IMR-90 (cell line): ENCODE measurements around the gene EXOC4. TPM values are rescaled to one million over a fixed set of nuclear protein-coding genes. Genes with fewer than 3 reads are reported as not detected.
A peak's percentile ranks its signal among the peaks of the same experiment; 100 is the strongest.

Source experiments
- ATAC-seq: fragments of 200-7000 bp; cut with Tn5 transposase; 2 replicates; pipeline ENCODE4 v1.9.1; 2020; ENCODE audit warnings: low read depth, mild to moderate bottlenecking, moderate library complexity
- BruUV-seq: library from RNA; stranded (reverse); fragments of 400-500 nt; replicated peaks from 2 replicates; lab custom pipeline; 2021; lab: Mats Ljungman, UMichigan
- CTCF ChIA-PET: fragments of 300-600 bp; formaldehyde crosslinking; extraction: SDS; loops from one replicate; lab custom pipeline; 2021; ENCODE audit warnings: antibody characterized with exemption; lab: Yijun Ruan, JAX
- POLR2A ChIA-PET: fragments of 300-600 bp; sonication (Branson Sonifier 250); formaldehyde crosslinking; loops from one replicate; lab custom pipeline; 2022; ENCODE audit warnings: antibody characterized with exemption; ENCODE audit not compliant: unreplicated experiment; lab: Charles Lee
- DNase-seq: peaks from one replicate; pipeline ENCODE4 v3.0.0; 2013
- H2AFZ ChIP-seq: replicated peaks from 2 replicates; pipeline ENCODE3; 2013; ENCODE audit warnings: low read length, mild to moderate bottlenecking; ENCODE audit not compliant: poor library complexity
- H2AK5ac ChIP-seq: 2 replicates; pipeline ENCODE4 v1.6.1; 2013; ENCODE audit warnings: low read depth, low read length, inconsistent platforms
- H2AK9ac ChIP-seq: replicated peaks from 2 replicates; pipeline ENCODE3; 2013; ENCODE audit warnings: mild to moderate bottlenecking, low read depth, low read length, moderate library complexity; ENCODE audit not compliant: poor library complexity
- H2BK120ac ChIP-seq: 2 replicates; pipeline ENCODE4 v1.6.1; 2013; ENCODE audit warnings: low read depth, low read length, inconsistent platforms
- H2BK15ac ChIP-seq: 3 replicates; pipeline ENCODE4 v1.6.1; 2013; ENCODE audit warnings: low read depth, low read length, inconsistent platforms
- H2BK20ac ChIP-seq: 2 replicates; pipeline ENCODE4 v1.6.1; 2013; ENCODE audit warnings: low read depth, mild to moderate bottlenecking, inconsistent platforms, low read length, moderate library complexity
- H2BK5ac ChIP-seq: 2 replicates; pipeline ENCODE4 v1.6.1; 2013; ENCODE audit warnings: mild to moderate bottlenecking, low read depth, low read length, inconsistent platforms; ENCODE audit not compliant: poor library complexity, severe bottlenecking
- H3K14ac ChIP-seq: replicated peaks from 2 replicates; pipeline ENCODE4 v1.6.1; 2013; ENCODE audit warnings: low read depth, low read length, inconsistent platforms
- H3K18ac ChIP-seq: 2 replicates; pipeline ENCODE4 v1.6.1; 2013; ENCODE audit warnings: low read depth, low read length, control low read depth
- H3K23ac ChIP-seq: 2 replicates; pipeline ENCODE4 v1.6.1; 2013; ENCODE audit warnings: low read depth, low read length, inconsistent platforms
- H3K27ac ChIP-seq: 2 replicates; pipeline ENCODE4 v1.5.1; 2013; ENCODE audit warnings: mild to moderate bottlenecking, control low read depth, low read length; ENCODE audit not compliant: insufficient read depth
- H3K27me3 ChIP-seq: 2 replicates; pipeline ENCODE4 v1.6.1; 2013; ENCODE audit warnings: low read length; ENCODE audit not compliant: control insufficient read depth, insufficient read depth
- H3K36me3 ChIP-seq: 2 replicates; pipeline ENCODE4 v1.6.1; 2013; ENCODE audit warnings: low read length, mixed read lengths; ENCODE audit not compliant: control insufficient read depth, insufficient read depth
- H3K4ac ChIP-seq: 2 replicates; pipeline ENCODE4 v1.6.1; 2013; ENCODE audit warnings: low read depth, low read length, inconsistent platforms
- H3K4me1 ChIP-seq: 2 replicates; pipeline ENCODE4 v1.6.1; 2013; ENCODE audit warnings: low read length, mixed read lengths; ENCODE audit not compliant: control insufficient read depth, insufficient read depth
- H3K4me2 ChIP-seq: 2 replicates; pipeline ENCODE4 v1.6.1; 2013; ENCODE audit warnings: low read depth, mild to moderate bottlenecking, control low read depth, low read length, moderate library complexity
- H3K4me3 ChIP-seq: 2 replicates; pipeline ENCODE4 v1.5.1; 2013; ENCODE audit warnings: low read depth, mild to moderate bottlenecking, control low read depth, low read length, moderate library complexity; ENCODE audit not compliant: insufficient read depth
- H3K56ac ChIP-seq: 2 replicates; pipeline ENCODE4 v1.6.1; 2013; ENCODE audit warnings: low read length, inconsistent platforms; ENCODE audit not compliant: insufficient read depth; ENCODE audit errors: extremely low read depth
- H3K79me1 ChIP-seq, 2 experiments: 2 replicates each; pipeline ENCODE4 v1.6.1; 2013; ENCODE audit warnings: low read length in 2 of 2, inconsistent platforms in 1 of 2, low read depth in 1 of 2
- H3K9ac ChIP-seq: 2 replicates; pipeline ENCODE4 v1.6.1; 2013; ENCODE audit warnings: low read depth, low read length, control low read depth
- H3K9me1 ChIP-seq: 2 replicates; pipeline ENCODE4 v1.6.1; 2013; ENCODE audit warnings: low read length, inconsistent platforms; ENCODE audit not compliant: insufficient read depth
- H3K9me3 ChIP-seq: 2 replicates; pipeline ENCODE4 v1.6.1; 2013; ENCODE audit warnings: low read length; ENCODE audit not compliant: control insufficient read depth, insufficient read depth
- H4K20me1 ChIP-seq: 2 replicates; pipeline ENCODE4 v1.6.1; 2013; ENCODE audit warnings: low read length, inconsistent platforms; ENCODE audit not compliant: insufficient read depth
- H4K5ac ChIP-seq: 2 replicates; pipeline ENCODE4 v1.6.1; 2013; ENCODE audit warnings: mild to moderate bottlenecking, low read depth, low read length, control low read depth
- H4K8ac ChIP-seq, 2 experiments: 2 replicates each; pipeline ENCODE4 v1.6.1; 2013; ENCODE audit warnings: low read depth in 2 of 2, low read length in 2 of 2, control low read depth in 1 of 2, inconsistent platforms in 1 of 2
- H4K91ac ChIP-seq: 2 replicates; pipeline ENCODE4 v1.6.1; 2013; ENCODE audit warnings: low read depth, low read length, inconsistent platforms; ENCODE audit not compliant: insufficient read depth
- BHLHE40 ChIP-seq: fragments of 150-350 bp; IDR thresholded peaks from 2 replicates; pipeline ENCODE4 v1.6.1; 2016; ENCODE audit warnings: mild to moderate bottlenecking, low read depth, low read length
- CEBPB ChIP-seq: IDR thresholded peaks from 2 replicates; pipeline ENCODE4 v1.6.1; 2012; ENCODE audit warnings: low read depth, low read length, improper control_type of control experiment
- CHD1 ChIP-seq: IDR thresholded peaks from 2 replicates; pipeline ENCODE4 v1.6.1; 2012; ENCODE audit warnings: low read depth, low read length, improper control_type of control experiment
- MAFK ChIP-seq: IDR thresholded peaks from 2 replicates; pipeline ENCODE4 v1.6.1; 2012; ENCODE audit warnings: low read depth, low read length, improper control_type of control experiment
- MAZ ChIP-seq: IDR thresholded peaks from 2 replicates; pipeline ENCODE4 v1.6.1; 2012; ENCODE audit warnings: low read depth, mild to moderate bottlenecking, low read length, improper control_type of control experiment, moderate library complexity, borderline replicate concordance
- MXI1 ChIP-seq: IDR thresholded peaks from 2 replicates; pipeline ENCODE4 v1.6.1; 2012; ENCODE audit warnings: low read depth, mild to moderate bottlenecking, low read length, moderate library complexity, borderline replicate concordance
- NFE2L2 ChIP-seq: fragments of 150-350 bp; IDR thresholded peaks from 2 replicates; pipeline ENCODE4 v1.6.1; 2016; ENCODE audit warnings: low read depth, mild to moderate bottlenecking, low read length
- POLR2A ChIP-seq: IDR thresholded peaks from 2 replicates; pipeline ENCODE4 v1.6.1; 2012; ENCODE audit warnings: mild to moderate bottlenecking, low read depth, low read length
- SMC3 ChIP-seq: fragments of 150-350 bp; IDR thresholded peaks from 2 replicates; pipeline ENCODE4 v1.6.1; 2016; ENCODE audit warnings: low read depth, mild to moderate bottlenecking, antibody characterized with exemption, low read length, moderate library complexity
- dilution Hi-C: fragments of 300-500 bp; cut with HindIII; formaldehyde crosslinking; loops from one replicate; pipeline ENCODE4 v1.14.3; 2018; ENCODE audit warnings: low sequenced_read_pairs; ENCODE audit not compliant: unreplicated experiment
- in situ Hi-C: fragments of 300-500 bp; cut with MboI; formaldehyde crosslinking; loops from 3 replicates; pipeline ENCODE4 v1.14.3; 2019; ENCODE audit warnings: low sequenced_read_pairs, inconsistent platforms, mixed read lengths
- intact Hi-C: fragments of 100-400 bp; cut with micrococcal nuclease; formaldehyde crosslinking; loops from 2 replicates; pipeline ENCODE4 v1.10.0; 2022
- polyA plus RNA-seq, 3 experiments: library from polyadenylated mRNA; depleted of rRNA; stranded (reverse); fragments of >200 nt; gene quantifications; 2 replicates each; pipeline ENCODE4 v1.2.3, GENCODE V29; 2012; ENCODE audit warnings: low replicate concordance in 1 of 3
- total RNA-seq: library from RNA; depleted of rRNA; stranded (reverse); fragments of >200 nt; gene quantifications from 2 replicates; pipeline ENCODE4 v1.2.3, GENCODE V29; 2012
- TF ChIP-seq, protein P1 (sequence below): fragments of 150-350 bp; IDR thresholded peaks from 2 replicates; pipeline ENCODE4 v1.6.1; 2016; ENCODE audit warnings: low read depth, mild to moderate bottlenecking, low read length, moderate library complexity, borderline replicate concordance
- TF ChIP-seq, protein P2 (sequence below): conservative IDR thresholded peaks from 2 replicates; pipeline ENCODE4 v1.5.1; 2012; ENCODE audit warnings: mild to moderate bottlenecking, low read depth, low read length, improper control_type of control experiment

Gene EXOC4
- total and polyA plus RNA-seq, 2 of the 4 experiments (the other 2 are of a cell fraction), result 25.4 to 94.6 TPM

DNA sequence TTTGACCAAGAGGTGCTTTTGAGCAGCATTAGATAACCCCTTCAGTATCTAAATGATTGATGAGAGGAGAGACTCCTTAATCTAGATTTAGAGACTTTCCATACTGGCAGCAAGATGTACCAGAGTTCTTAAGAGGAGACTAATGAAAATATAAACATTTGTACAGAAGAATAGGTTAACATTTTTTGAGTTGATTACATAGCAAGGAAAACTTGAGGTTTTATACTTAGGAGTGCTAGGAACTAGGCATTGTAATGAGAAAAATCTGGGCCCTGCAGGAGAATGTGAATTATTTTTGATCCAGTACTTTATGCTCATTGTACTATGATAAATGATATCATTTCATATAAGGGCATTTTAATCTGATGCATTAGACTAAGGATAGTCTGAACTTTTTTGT lies 261.7 kb downstream of the EXOC4 start:
- H2AFZ ChIP-seq, result no peak overlapping the region
- no peak overlapping the region for H2AK5ac ChIP-seq
- no peak overlapping the region for H2BK15ac ChIP-seq
- no peaks in the 10 kb centered on the region for H3K36me3 ChIP-seq
- DNase-seq, result no peak
- no peak overlapping the region for H4K8ac ChIP-seq
- no peak overlapping the region for H4K91ac ChIP-seq
- H3K9ac ChIP-seq, result no peak overlapping the region
- no peak overlapping the region for H2BK5ac ChIP-seq
- no peak overlapping the region for H3K56ac ChIP-seq
- CTCF ChIA-PET, result interaction anchor here (0.7 kb wide), 1 partner anchor 80 kb away, joined by 3 read pairs; no protein-coding TSS in a partner anchor
- H3K14ac ChIP-seq, result no peak overlapping the region
- peaks cover 0 to 3% of the 10 kb centered on the region in 2 experiments; a peak in 2 of 4 replicates for H3K79me1 ChIP-seq
- in situ Hi-C loops, result no loop called here
- H3K4me3 ChIP-seq, result no peak overlapping the region
- TF ChIP-seq MXI1 (no peak), SMC3 (no peak), CHD1 (no peak), POLR2A (no peak), NFE2L2 (no peak), CEBPB (no peak), MAZ (no peak), MAFK (no peak), BHLHE40 (no peak)
- TF ChIP-seq, protein P1, sequence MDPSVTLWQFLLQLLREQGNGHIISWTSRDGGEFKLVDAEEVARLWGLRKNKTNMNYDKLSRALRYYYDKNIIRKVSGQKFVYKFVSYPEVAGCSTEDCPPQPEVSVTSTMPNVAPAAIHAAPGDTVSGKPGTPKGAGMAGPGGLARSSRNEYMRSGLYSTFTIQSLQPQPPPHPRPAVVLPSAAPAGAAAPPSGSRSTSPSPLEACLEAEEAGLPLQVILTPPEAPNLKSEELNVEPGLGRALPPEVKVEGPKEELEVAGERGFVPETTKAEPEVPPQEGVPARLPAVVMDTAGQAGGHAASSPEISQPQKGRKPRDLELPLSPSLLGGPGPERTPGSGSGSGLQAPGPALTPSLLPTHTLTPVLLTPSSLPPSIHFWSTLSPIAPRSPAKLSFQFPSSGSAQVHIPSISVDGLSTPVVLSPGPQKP, result no peak
- TF ChIP-seq, protein P2, sequence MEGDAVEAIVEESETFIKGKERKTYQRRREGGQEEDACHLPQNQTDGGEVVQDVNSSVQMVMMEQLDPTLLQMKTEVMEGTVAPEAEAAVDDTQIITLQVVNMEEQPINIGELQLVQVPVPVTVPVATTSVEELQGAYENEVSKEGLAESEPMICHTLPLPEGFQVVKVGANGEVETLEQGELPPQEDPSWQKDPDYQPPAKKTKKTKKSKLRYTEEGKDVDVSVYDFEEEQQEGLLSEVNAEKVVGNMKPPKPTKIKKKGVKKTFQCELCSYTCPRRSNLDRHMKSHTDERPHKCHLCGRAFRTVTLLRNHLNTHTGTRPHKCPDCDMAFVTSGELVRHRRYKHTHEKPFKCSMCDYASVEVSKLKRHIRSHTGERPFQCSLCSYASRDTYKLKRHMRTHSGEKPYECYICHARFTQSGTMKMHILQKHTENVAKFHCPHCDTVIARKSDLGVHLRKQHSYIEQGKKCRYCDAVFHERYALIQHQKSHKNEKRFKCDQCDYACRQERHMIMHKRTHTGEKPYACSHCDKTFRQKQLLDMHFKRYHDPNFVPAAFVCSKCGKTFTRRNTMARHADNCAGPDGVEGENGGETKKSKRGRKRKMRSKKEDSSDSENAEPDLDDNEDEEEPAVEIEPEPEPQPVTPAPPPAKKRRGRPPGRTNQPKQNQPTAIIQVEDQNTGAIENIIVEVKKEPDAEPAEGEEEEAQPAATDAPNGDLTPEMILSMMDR, result no peak
- H3K9me1 ChIP-seq, result no peaks in the 10 kb centered on the region
- no peak overlapping the region for H2BK120ac ChIP-seq
- H3K18ac ChIP-seq, result no peak overlapping the region
- H2AK9ac ChIP-seq, result no peak overlapping the region
- no peak overlapping the region for H2BK20ac ChIP-seq
- dilution Hi-C loops, result no loop called here
- H3K4ac ChIP-seq, result no peak overlapping the region
- intact Hi-C loops, result loop anchor here (5.0 kb wide), 1 partner anchor 228 kb away; no protein-coding TSS in a partner anchor
- ATAC-seq, result no peak; the same call in 1 of the 2 replicates
- H3K27me3 ChIP-seq, result no peaks in the 10 kb centered on the region
- BruUV-seq, result no TSS peak
- H4K5ac ChIP-seq, result no peak overlapping the region
- H3K23ac ChIP-seq, result no peak overlapping the region
- H3K4me2 ChIP-seq, result peak overlapping the region; percentile 39; the same call in 1 of the 2 replicates
- no peak overlapping the region for H3K27ac ChIP-seq
- no peaks in the 10 kb centered on the region; the same call in 1 of the 2 replicates for H3K4me1 ChIP-seq
- H3K9me3 ChIP-seq, result peaks cover 1% of the 10 kb centered on the region; the same call in 1 of the 2 replicates
- POLR2A ChIA-PET, result no interaction called here
- no peaks in the 10 kb centered on the region; the same call in 1 of the 2 replicates for H4K20me1 ChIP-seq
